ENCODE results near the gene HAP1.
"Not testable (repeated sequence)": the region's sequence is repeated elsewhere in the genome, so short reads cannot be mapped to it uniquely, and the experiment has no call there.

Gene HAP1

GRCh38 chr17:41711669-41712400 lies 22.6 kb downstream of the HAP1 start, which contains the start of gene GAST:
Gene GAST, plus strand, starts transcription at chr17:41712331. Its CDS starts 3,106 bp downstream, at chr17:41715437.
- DNase-seq = no peak
- Histone ChIP-seq H3K27me3 (peaks cover 0 to 24% of the 10 kb centered on the region in 2 donors), H3K4me1 (no peaks in the 10 kb centered on the region), H3K9me3 (no peaks in the 10 kb centered on the region), H3K4me3 (no peak within 1 kb of the TSS), H3K27ac (no peak within 1 kb of the TSS), H3K36me3 (no peaks in the 10 kb centered on the region)
- intact Hi-C loops (cut with DNase I; ENCODE audit: low total_unique reads) = no loop called here
- TF ChIP-seq CTCF (IDR thresholded peaks at IDR 0.05) = no peak

- TF ChIP-seq CTCF (IDR thresholded peaks at IDR 0.05) = no peak
- no peak overlapping the region for H3K27ac ChIP-seq
- H3K4me1 ChIP-seq = no peaks in the 10 kb centered on the region
- intact Hi-C loops (cut with DNase I; ENCODE audit: low total_unique reads) = no loop called here
- no peaks in the 10 kb centered on the region for H3K36me3 ChIP-seq
- DNase-seq = no peak
- no peak overlapping the region for H3K4me3 ChIP-seq
- no peaks in the 10 kb centered on the region for H3K9me3 ChIP-seq
- H3K27me3 ChIP-seq = peaks cover 0 to 22% of the 10 kb centered on the region in 2 donors
These were observed 23.9 kb downstream of the HAP1 start for GRCh38 chr17:41710472-41711090.

- H3K4me3 ChIP-seq = no peak overlapping the region
- no peaks in the 10 kb centered on the region for H3K36me3 ChIP-seq
- H3K27ac ChIP-seq = no peak overlapping the region
- H3K27me3 ChIP-seq = peaks cover 0 to 19% of the 10 kb centered on the region in 2 donors
- H3K4me1 ChIP-seq = no peaks in the 10 kb centered on the region
- no peak for DNase-seq
- H3K9me3 ChIP-seq = no peaks in the 10 kb centered on the region
- no peak for TF ChIP-seq CTCF (IDR thresholded peaks at IDR 0.05)
- intact Hi-C loops (cut with DNase I; ENCODE audit: low total_unique reads) = no loop called here
These were observed 26.4 kb downstream of the HAP1 start for GRCh38 chr17:41707803-41708669.

- no peak for DNase-seq
- Histone ChIP-seq H3K4me1 (no peaks in the 10 kb centered on the region), H3K27ac (no peak overlapping the region), H3K4me3 (no peak overlapping the region), H3K27me3 (peaks cover 0 to 7% of the 10 kb centered on the region in 2 donors), H3K36me3 (no peaks in the 10 kb centered on the region), H3K9me3 (no peaks in the 10 kb centered on the region)
- no peak for TF ChIP-seq CTCF (IDR thresholded peaks at IDR 0.05)
- intact Hi-C loops (cut with DNase I; ENCODE audit: low total_unique reads) = no loop called here
These were observed 29.0 kb downstream of the HAP1 start for GRCh38 chr17:41705271-41705991.

- Histone ChIP-seq H3K27ac (no peak overlapping the region), H3K27me3 (peaks cover 0 to 5% of the 10 kb centered on the region in 2 donors), H3K4me1 (no peaks in the 10 kb centered on the region), H3K9me3 (no peaks in the 10 kb centered on the region), H3K36me3 (no peaks in the 10 kb centered on the region), H3K4me3 (no peak overlapping the region)
- TF ChIP-seq CTCF (IDR thresholded peaks at IDR 0.05) = no peak
- intact Hi-C loops (cut with DNase I; ENCODE audit: low total_unique reads) = no loop called here
- DNase-seq = no peak
These were observed 31.7 kb downstream of the HAP1 start for GRCh38 chr17:41702712-41703111.

- intact Hi-C loops (cut with DNase I; ENCODE audit: low total_unique reads); H3K9me3 ChIP-seq; H3K27ac ChIP-seq; H3K36me3 ChIP-seq; H3K27me3 ChIP-seq; H3K4me3 ChIP-seq; DNase-seq: not testable (repeated sequence)
- H3K4me1 ChIP-seq = peaks cover 0 to 13% (median 8%) of the 10 kb centered on the region in 4 donors
These were observed 33.6 kb downstream of the HAP1 start for GRCh38 chr17:41700843-41701242.
